Renal pelvis (tissue), 12 donors: ENCODE measurements around the gene RTCA. TPM values are rescaled to one million over a fixed set of nuclear protein-coding genes. Genes with fewer than 3 reads are reported as not detected.
"Not testable (repeated sequence)": the region's sequence is repeated elsewhere in the genome, so short reads cannot be mapped to it uniquely, and the experiment has no call there.

Experiments used
- DNase-seq: peaks from one replicate; pipeline ENCODE4 v3.0.0-alpha.2; 2013
- long read RNA-seq, 16 experiments: transcript quantifications; one replicate each; lab custom pipeline, GENCODE V29; 2026
- polyA plus RNA-seq, 3 donors: library from polyadenylated mRNA; unstranded; fragments of 120-200 nt; gene quantifications; one replicate each; pipeline ENCODE4 v1.2.1, GENCODE V29; 2013; ENCODE audit not compliant: insufficient read length in 3 of 3

Gene RTCA
- 10 to 100 TPM; 27.5 to 41.1 (median 36.5) TPM for polyA plus RNA-seq
- long read RNA-seq, donor 1, transcript RTCA-203 (11 exons, 2,535 nt), result major isoform, 7 of 7 reads
- long read RNA-seq, donor 1, partial matches to known transcripts, result 0 of 7 reads
- long read RNA-seq, donor 1, other reads (novel, unspliced or antisense), result 0 of 7 reads
- long read RNA-seq, donor 2, transcript RTCA-203 (11 exons, 2,535 nt), result major isoform, 11 of 12 reads
- long read RNA-seq, donor 2, partial matches to known transcripts, result 0 of 12 reads
- long read RNA-seq, donor 2, other reads (novel, unspliced or antisense), result 0 of 12 reads
- long read RNA-seq, donor 3, transcript RTCA-203 (11 exons, 2,535 nt), result major isoform, 7 of 7 reads
- long read RNA-seq, donor 3, partial matches to known transcripts, result 0 of 7 reads
- long read RNA-seq, donor 3, other reads (novel, unspliced or antisense), result 0 of 7 reads
- long read RNA-seq, donor 4, transcript RTCA-203 (11 exons, 2,535 nt), result major isoform, 12 of 21 reads
- long read RNA-seq, donor 4, partial matches to known transcripts, result 9 of 21 reads
- long read RNA-seq, donor 4, other reads (novel, unspliced or antisense), result 0 of 21 reads
- long read RNA-seq, donor 5, partial matches to known transcripts, result 6 of 10 reads
- long read RNA-seq, donor 5, other reads (novel, unspliced or antisense), result 0 of 10 reads
- long read RNA-seq, donor 6, partial matches to known transcripts, result 0 of 3 reads
- long read RNA-seq, donor 6, other reads (novel, unspliced or antisense), result 0 of 3 reads
- long read RNA-seq, donor 7, transcript RTCA-203 (11 exons, 2,535 nt), result major isoform, 8 of 21 reads
- long read RNA-seq, donor 7, partial matches to known transcripts, result 13 of 21 reads
- long read RNA-seq, donor 7, other reads (novel, unspliced or antisense), result 0 of 21 reads
- long read RNA-seq, donor 8, partial matches to known transcripts, result 0 of 2 reads
- long read RNA-seq, donor 8, other reads (novel, unspliced or antisense), result 0 of 2 reads
- long read RNA-seq, donor 9, transcript RTCA-203 (11 exons, 2,535 nt), result major isoform, 11 of 45 reads
- long read RNA-seq, donor 9, partial matches to known transcripts, result 32 of 45 reads
- long read RNA-seq, donor 9, other reads (novel, unspliced or antisense), result 0 of 45 reads
- long read RNA-seq, donor 10, partial matches to known transcripts, result 6 of 15 reads
- long read RNA-seq, donor 10, other reads (novel, unspliced or antisense), result 0 of 15 reads
- long read RNA-seq, donor 11, transcript RTCA-203 (11 exons, 2,535 nt), result major isoform, 5 of 11 reads
- long read RNA-seq, donor 11, partial matches to known transcripts, result 6 of 11 reads
- long read RNA-seq, donor 11, other reads (novel, unspliced or antisense), result 0 of 11 reads
- long read RNA-seq, donor 12, transcript RTCA-203 (11 exons, 2,535 nt), result major isoform, 11 of 28 reads
- long read RNA-seq, donor 12, partial matches to known transcripts, result 15 of 28 reads
- long read RNA-seq, donor 12, other reads (novel, unspliced or antisense), result 0 of 28 reads
- long read RNA-seq, donor 13, partial matches to known transcripts, result 10 of 12 reads
- long read RNA-seq, donor 13, other reads (novel, unspliced or antisense), result 0 of 12 reads
- long read RNA-seq, donor 14, result 0 reads
- long read RNA-seq, donor 15, transcript RTCA-203 (11 exons, 2,535 nt), result major isoform, 7 of 19 reads
- long read RNA-seq, donor 15, partial matches to known transcripts, result 12 of 19 reads
- long read RNA-seq, donor 15, other reads (novel, unspliced or antisense), result 0 of 19 reads
- long read RNA-seq, donor 16, transcript RTCA-203 (11 exons, 2,535 nt), result major isoform, 8 of 18 reads
- long read RNA-seq, donor 16, partial matches to known transcripts, result 8 of 18 reads
- long read RNA-seq, donor 16, other reads (novel, unspliced or antisense), result 0 of 18 reads

- peak; percentile 94 for DNase-seq
These were observed at the start of gene RTCA for GRCh38 chr1:100265931-100266740. RTCA (plus strand) TSS chr1:100266216; CDS start chr1:100266376, 160 bp downstream.

- no peak for DNase-seq
These were observed 48.2 kb upstream of the RTCA start for GRCh38 chr1:100217834-100218233.

DNA sequence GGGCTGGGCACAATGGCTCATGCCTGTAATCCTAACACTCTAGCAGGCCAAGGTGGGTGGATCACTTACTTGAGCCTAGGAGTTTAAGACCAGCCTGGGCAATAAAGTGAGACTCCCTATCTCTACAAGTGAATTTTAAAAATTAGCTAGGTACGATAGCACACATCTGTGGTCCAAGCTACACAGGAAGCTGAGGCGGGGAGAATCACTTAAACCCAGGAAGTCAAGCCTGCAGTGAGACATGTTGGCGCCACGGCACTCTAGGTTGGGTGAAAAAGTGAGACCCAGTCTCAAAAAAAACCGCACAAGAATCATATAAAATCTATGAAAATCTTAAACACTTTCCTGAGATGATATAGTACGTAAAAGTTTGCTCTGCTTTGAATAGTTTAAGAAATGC, 46.6 kb upstream of the RTCA start:
- no peak for DNase-seq

GRCh38 chr1:100219883-100220282, 46.1 kb upstream of the RTCA start:
- DNase-seq, result no peak

DNA sequence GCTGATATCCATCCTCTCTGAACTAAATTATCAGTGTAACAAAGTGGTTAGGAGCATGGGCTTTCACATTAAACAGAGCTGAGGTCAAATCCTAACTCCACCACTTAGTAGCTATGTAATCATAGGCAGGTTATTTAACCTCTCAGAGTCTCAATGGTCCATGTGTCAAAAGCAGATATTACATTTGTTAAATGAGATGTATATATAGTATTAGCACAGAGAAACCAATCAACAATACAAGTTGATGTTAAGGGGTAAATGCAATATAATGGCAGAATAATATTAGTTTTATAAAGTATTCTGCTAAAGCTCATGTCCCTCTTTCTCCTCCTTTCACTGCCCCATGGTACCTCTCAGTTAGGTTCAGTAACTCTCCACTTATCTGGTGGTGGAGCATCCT, 43.6 kb upstream of the RTCA start:
- DNase-seq, result no peak

DNA sequence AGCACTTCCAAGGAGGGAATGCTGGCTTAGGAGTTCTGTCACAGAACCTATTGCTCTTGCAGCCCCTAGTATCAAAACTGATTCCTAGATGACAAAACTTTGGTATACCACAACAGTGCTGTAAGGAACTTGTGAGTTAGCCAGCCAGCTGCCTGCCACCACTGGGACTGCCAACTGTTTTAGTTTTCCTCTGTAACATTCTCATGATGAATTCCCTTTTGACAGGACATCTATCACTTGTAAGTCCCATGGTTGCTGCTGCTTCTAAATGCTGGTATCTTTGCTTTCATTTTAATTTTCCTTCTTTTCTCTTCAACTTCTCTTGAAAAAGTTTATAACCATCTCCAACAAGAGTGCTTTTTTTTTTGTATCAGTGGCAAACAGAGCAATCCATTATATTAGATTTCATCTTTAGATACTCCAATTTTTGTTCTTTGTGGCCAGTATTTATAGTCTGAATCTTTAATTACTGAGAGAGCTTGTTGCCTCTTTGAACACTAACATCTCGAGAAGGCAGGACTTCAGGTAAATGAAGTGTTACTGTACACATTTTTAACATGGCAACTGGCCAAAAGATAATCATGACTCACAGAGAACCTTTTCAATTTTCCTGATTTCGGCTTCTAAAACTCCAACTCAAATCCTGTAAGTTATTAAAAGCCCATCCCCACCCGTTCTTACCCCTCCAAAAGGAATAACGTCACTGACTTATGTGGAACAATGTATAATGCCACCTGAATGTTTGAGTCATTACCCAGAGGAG, 36.2 kb upstream of the RTCA start:
- DNase-seq, result no peak

GRCh38 chr1:100230765-100231164, 35.3 kb upstream of the RTCA start:
- DNase-seq, result no peak

DNA sequence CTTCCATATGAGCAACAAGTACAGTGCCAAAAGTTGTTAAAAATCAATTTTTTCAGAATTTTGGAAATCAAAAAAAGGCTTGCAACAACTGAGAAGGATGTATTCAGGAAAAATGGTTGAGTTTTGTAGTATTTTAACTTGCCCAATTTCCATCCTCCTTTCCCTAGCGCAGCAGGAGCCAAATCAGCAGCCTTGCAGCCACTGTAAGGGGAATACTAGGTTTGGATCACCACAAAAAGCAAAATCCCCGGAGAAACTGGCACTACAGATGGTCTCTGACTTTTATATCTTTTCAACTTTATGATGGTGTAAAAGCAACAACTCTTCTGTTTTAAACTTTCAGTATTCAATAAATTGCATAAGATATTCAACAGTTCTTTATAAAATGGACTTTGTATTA, 34.3 kb upstream of the RTCA start:
- no peak for DNase-seq

DNA sequence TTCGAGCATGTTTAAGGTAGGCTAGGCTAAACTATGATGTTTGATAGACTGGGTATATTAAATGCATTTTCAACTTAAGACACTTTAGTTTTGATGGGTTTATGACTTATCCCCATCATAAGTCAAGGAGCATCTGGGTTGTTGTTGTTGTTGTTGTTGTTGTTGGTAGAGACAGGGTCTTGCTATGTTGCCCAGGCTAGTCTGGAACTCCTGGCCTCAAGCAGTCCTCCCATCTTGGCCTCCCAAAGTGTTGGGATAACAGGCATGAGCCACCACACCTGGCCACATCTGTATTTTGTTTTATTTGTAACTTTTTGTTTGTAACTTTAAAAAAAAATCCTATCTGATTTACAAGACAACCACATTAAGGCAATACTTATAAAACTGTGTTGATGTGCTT, 33.9 kb upstream of the RTCA start:
- DNase-seq, result no peak

- DNase-seq, result not testable (repeated sequence)
These were observed 32.5 kb upstream of the RTCA start for GRCh38 chr1:100233566-100233965.

GRCh38 chr1:100234432-100234831, 31.6 kb upstream of the RTCA start:
- no peak for DNase-seq

GRCh38 chr1:100237091-100237490, 28.9 kb upstream of the RTCA start:
- no peak for DNase-seq

- no peak for DNase-seq
These were observed 26.1 kb upstream of the RTCA start for GRCh38 chr1:100239961-100240360.

GRCh38 chr1:100240631-100241030, 25.4 kb upstream of the RTCA start:
- DNase-seq, result no peak

GRCh38 chr1:100246738-100247137, 19.3 kb upstream of the RTCA start:
- no peak for DNase-seq

- DNase-seq, result peak; percentile 3
These were observed 16.9 kb upstream of the RTCA start for GRCh38 chr1:100249155-100249536.

GRCh38 chr1:100249537-100250257, 16.3 kb upstream of the RTCA start, which contains the start of gene DBT:
DBT (minus strand) TSS chr1:100249834; CDS start chr1:100249820, 14 bp downstream.
- DNase-seq, result peak; percentile 96

- no peak for DNase-seq
These were observed 15.8 kb upstream of the RTCA start for GRCh38 chr1:100250264-100250663.
